ENCODE data around the gene COL5A1.

Gene COL5A1

GRCh38 chr9:134685784-134686183, 44.2 kb downstream of the COL5A1 start:
- DNase-seq (ENCODE audit: low read depth), result no peak
- H3K4me3 ChIP-seq (ENCODE audit: low read depth, low read length), result no peak overlapping the region

- DNase-seq (ENCODE audit: low read depth), result no peak
- no peak overlapping the region for H3K4me3 ChIP-seq (ENCODE audit: low read depth, low read length)
These were observed 45.3 kb downstream of the COL5A1 start for GRCh38 chr9:134686896-134687295.

GRCh38 chr9:134687556-134687955, 46.0 kb downstream of the COL5A1 start:
- H3K4me3 ChIP-seq (ENCODE audit: low read depth, low read length), result no peak overlapping the region
- DNase-seq (ENCODE audit: low read depth), result no peak

GRCh38 chr9:134688231-134688630, 46.6 kb downstream of the COL5A1 start:
- no peak for DNase-seq (ENCODE audit: low read depth)
- H3K4me3 ChIP-seq (ENCODE audit: low read depth, low read length), result no peak overlapping the region

- no peak overlapping the region for H3K4me3 ChIP-seq (ENCODE audit: low read depth, low read length)
- no peak for DNase-seq (ENCODE audit: low read depth)
These were observed 47.2 kb downstream of the COL5A1 start for GRCh38 chr9:134688661-134689320.

- DNase-seq (ENCODE audit: low read depth), result no peak
- no peak overlapping the region for H3K4me3 ChIP-seq (ENCODE audit: low read depth, low read length)
These were observed 47.9 kb downstream of the COL5A1 start for GRCh38 chr9:134689321-134690181.

- no peak overlapping the region for H3K4me3 ChIP-seq (ENCODE audit: low read depth, low read length)
- no peak for DNase-seq (ENCODE audit: low read depth)
These were observed 48.7 kb downstream of the COL5A1 start for GRCh38 chr9:134690301-134690751.

GRCh38 chr9:134690946-134691694, 49.5 kb downstream of the COL5A1 start:
- H3K4me3 ChIP-seq (ENCODE audit: low read depth, low read length), result no peak overlapping the region
- no peak for DNase-seq (ENCODE audit: low read depth)

GRCh38 chr9:134691695-134692572, 50.3 kb downstream of the COL5A1 start:
- DNase-seq (ENCODE audit: low read depth), result no peak
- H3K4me3 ChIP-seq (ENCODE audit: low read depth, low read length), result no peak overlapping the region

GRCh38 chr9:134692573-134692860, 50.9 kb downstream of the COL5A1 start:
- H3K4me3 ChIP-seq (ENCODE audit: low read depth, low read length), result no peak overlapping the region
- no peak for DNase-seq (ENCODE audit: low read depth)

- no peak overlapping the region for H3K4me3 ChIP-seq (ENCODE audit: low read depth, low read length)
- DNase-seq (ENCODE audit: low read depth), result no peak
These were observed 51.4 kb downstream of the COL5A1 start for GRCh38 chr9:134693011-134693410.

GRCh38 chr9:134693641-134694367, 52.2 kb downstream of the COL5A1 start:
- H3K4me3 ChIP-seq (ENCODE audit: low read depth, low read length), result no peak overlapping the region
- DNase-seq (ENCODE audit: low read depth), result no peak

- DNase-seq (ENCODE audit: low read depth), result no peak
- no peak overlapping the region for H3K4me3 ChIP-seq (ENCODE audit: low read depth, low read length)
These were observed 52.7 kb downstream of the COL5A1 start for GRCh38 chr9:134694368-134694665.

GRCh38 chr9:134694714-134695113, 53.1 kb downstream of the COL5A1 start:
- no peak overlapping the region for H3K4me3 ChIP-seq (ENCODE audit: low read depth, low read length)
- DNase-seq (ENCODE audit: low read depth), result no peak

- DNase-seq (ENCODE audit: low read depth), result no peak
- no peak overlapping the region for H3K4me3 ChIP-seq (ENCODE audit: low read depth, low read length)
These were observed 53.5 kb downstream of the COL5A1 start for GRCh38 chr9:134695144-134695543.

- DNase-seq (ENCODE audit: low read depth), result no peak
- H3K4me3 ChIP-seq (ENCODE audit: low read depth, low read length), result no peak overlapping the region
These were observed 54.8 kb downstream of the COL5A1 start for GRCh38 chr9:134696433-134696832.

GRCh38 chr9:134698111-134698510, 56.5 kb downstream of the COL5A1 start:
- no peak overlapping the region for H3K4me3 ChIP-seq (ENCODE audit: low read depth, low read length)
- DNase-seq (ENCODE audit: low read depth), result no peak

GRCh38 chr9:134698587-134699342, 57.2 kb downstream of the COL5A1 start:
- H3K4me3 ChIP-seq (ENCODE audit: low read depth, low read length), result no peak overlapping the region
- DNase-seq (ENCODE audit: low read depth), result no peak

Data from skeletal muscle cell (primary cell).